Activated CD4-positive, alpha-beta memory T cell treated with anti-CD3 and anti-CD28 coated beads, Interleukin-2, amount 10 ng/mL, durations not matched to agents 7 days and 5 days (primary cell): Measurements from ENCODE around the gene FAM9B. TPM values are rescaled to one million over a fixed set of nuclear protein-coding genes. Genes with fewer than 3 reads are reported as not detected.

Experiments
- CTCF ChIA-PET: fragments of 350-600 bp; sonication (Branson Sonifier 250); formaldehyde crosslinking; loops from one replicate; lab custom pipeline; 2021; ENCODE audit warnings: antibody characterized with exemption, inconsistent platforms; lab: Charles Lee
- POLR2A ChIA-PET: fragments of 350-600 bp; sonication (Branson Sonifier 250); formaldehyde crosslinking; loops from one replicate; lab custom pipeline; 2021; ENCODE audit warnings: antibody characterized with exemption; lab: Charles Lee
- DNase-seq: peaks from one replicate; pipeline ENCODE4 v3.0.0-alpha.2; 2020
- H3K27ac Mint-ChIP-seq: one replicate; pipeline ENCODE4 v1.8.0; 2021; ENCODE audit warnings: mild to moderate bottlenecking, mixed read lengths
- H3K27me3 Mint-ChIP-seq: one replicate; pipeline ENCODE4 v1.8.0; 2021; ENCODE audit warnings: mixed read lengths
- H3K36me3 Mint-ChIP-seq: one replicate; pipeline ENCODE4 v1.8.0; 2021; ENCODE audit warnings: low read depth, mixed read lengths
- H3K4me1 Mint-ChIP-seq: one replicate; pipeline ENCODE4 v1.8.0; 2021; ENCODE audit warnings: mixed read lengths
- H3K4me3 Mint-ChIP-seq: one replicate; pipeline ENCODE4 v1.8.0; 2021; ENCODE audit warnings: mild to moderate bottlenecking, mixed read lengths
- H3K9me3 Mint-ChIP-seq: one replicate; pipeline ENCODE4 v1.8.0; 2021; ENCODE audit warnings: mixed read lengths
- total RNA-seq, 2 experiments: library from RNA; stranded (reverse); gene quantifications; one replicate each; pipeline ENCODE4 v1.2.3, GENCODE V29; 2021

Gene FAM9B
- total RNA-seq = not detected

- H3K4me1 Mint-ChIP-seq = peaks cover 5% of the 10 kb centered on the region
- peaks cover 3% of the 10 kb centered on the region for H3K9me3 Mint-ChIP-seq
- POLR2A ChIA-PET = no interaction called here
- H3K27me3 Mint-ChIP-seq = no peaks in the 10 kb centered on the region
- no peak for DNase-seq
- H3K27ac Mint-ChIP-seq = no peak within 1 kb of the TSS
- H3K36me3 Mint-ChIP-seq = no peaks in the 10 kb centered on the region
- CTCF ChIA-PET = no interaction called here
- H3K4me3 Mint-ChIP-seq = no peak within 1 kb of the TSS
These were observed at the start of gene FAM9B for GRCh38 chrX:9033989-9034388. FAM9B (minus strand) TSS chrX:9034127; CDS start chrX:9032986, 1,141 bp downstream.

- Mint-ChIP-seq H3K9me3 (no peaks in the 10 kb centered on the region), H3K27ac (no peak overlapping the region), H3K4me1 (no peaks in the 10 kb centered on the region), H3K4me3 (no peak overlapping the region), H3K36me3 (no peaks in the 10 kb centered on the region), H3K27me3 (peaks cover 2% of the 10 kb centered on the region)
- DNase-seq = no peak
- CTCF ChIA-PET = no interaction called here
- POLR2A ChIA-PET = no interaction called here
These were observed 47.3 kb upstream of the FAM9B start for GRCh38 chrX:9081271-9081670.

GRCh38 chrX:9074326-9074725, 40.4 kb upstream of the FAM9B start:
- H3K4me3 Mint-ChIP-seq = no peak overlapping the region
- H3K9me3 Mint-ChIP-seq = no peaks in the 10 kb centered on the region
- no peak overlapping the region for H3K27ac Mint-ChIP-seq
- H3K27me3 Mint-ChIP-seq = peaks cover 2% of the 10 kb centered on the region
- CTCF ChIA-PET = no interaction called here
- POLR2A ChIA-PET = no interaction called here
- H3K36me3 Mint-ChIP-seq = no peaks in the 10 kb centered on the region
- no peaks in the 10 kb centered on the region for H3K4me1 Mint-ChIP-seq
- no peak for DNase-seq

- ChIA-PET CTCF (no interaction called here), POLR2A (no interaction called here)
- H3K27me3 Mint-ChIP-seq = peaks cover 2% of the 10 kb centered on the region
- H3K9me3 Mint-ChIP-seq = no peaks in the 10 kb centered on the region
- H3K4me3 Mint-ChIP-seq = no peak overlapping the region
- no peaks in the 10 kb centered on the region for H3K36me3 Mint-ChIP-seq
- no peaks in the 10 kb centered on the region for H3K4me1 Mint-ChIP-seq
- H3K27ac Mint-ChIP-seq = no peak overlapping the region
- DNase-seq = no peak
These were observed 38.4 kb upstream of the FAM9B start for GRCh38 chrX:9072281-9072680.

GRCh38 chrX:9071031-9071650, 37.2 kb upstream of the FAM9B start:
- Mint-ChIP-seq H3K36me3 (no peaks in the 10 kb centered on the region), H3K27me3 (peaks cover 2% of the 10 kb centered on the region), H3K4me1 (no peaks in the 10 kb centered on the region), H3K9me3 (no peaks in the 10 kb centered on the region), H3K27ac (no peak overlapping the region), H3K4me3 (no peak overlapping the region)
- ChIA-PET POLR2A (no interaction called here), CTCF (no interaction called here)
- no peak for DNase-seq

- Mint-ChIP-seq H3K4me3 (no peak overlapping the region), H3K27me3 (peaks cover 2% of the 10 kb centered on the region), H3K27ac (no peak overlapping the region), H3K9me3 (no peaks in the 10 kb centered on the region), H3K4me1 (no peaks in the 10 kb centered on the region), H3K36me3 (no peaks in the 10 kb centered on the region)
- ChIA-PET POLR2A (no interaction called here), CTCF (no interaction called here)
- no peak for DNase-seq
These were observed 35.6 kb upstream of the FAM9B start for GRCh38 chrX:9069573-9069972.

GRCh38 chrX:9064694-9065093, 30.8 kb upstream of the FAM9B start:
- Mint-ChIP-seq H3K9me3 (no peaks in the 10 kb centered on the region), H3K27ac (no peak overlapping the region), H3K36me3 (no peaks in the 10 kb centered on the region), H3K4me1 (no peaks in the 10 kb centered on the region), H3K4me3 (no peak overlapping the region), H3K27me3 (no peaks in the 10 kb centered on the region)
- ChIA-PET POLR2A (no interaction called here), CTCF (interaction anchor here (0.6 kb wide), 1 partner anchor 321 kb away, joined by 4 read pairs; no protein-coding TSS in a partner anchor)
- DNase-seq = no peak

- no peaks in the 10 kb centered on the region for H3K9me3 Mint-ChIP-seq
- ChIA-PET CTCF (no interaction called here), POLR2A (no interaction called here)
- H3K4me1 Mint-ChIP-seq = no peaks in the 10 kb centered on the region
- no peak for DNase-seq
- H3K27ac Mint-ChIP-seq = no peak overlapping the region
- no peaks in the 10 kb centered on the region for H3K27me3 Mint-ChIP-seq
- H3K4me3 Mint-ChIP-seq = no peak overlapping the region
- H3K36me3 Mint-ChIP-seq = no peaks in the 10 kb centered on the region
These were observed 28.7 kb upstream of the FAM9B start for GRCh38 chrX:9062641-9063040.

- no peaks in the 10 kb centered on the region for H3K9me3 Mint-ChIP-seq
- H3K4me3 Mint-ChIP-seq = no peak overlapping the region
- peaks cover 4% of the 10 kb centered on the region for H3K4me1 Mint-ChIP-seq
- CTCF ChIA-PET = no interaction called here
- no peak for DNase-seq
- no peaks in the 10 kb centered on the region for H3K27me3 Mint-ChIP-seq
- POLR2A ChIA-PET = no interaction called here
- no peaks in the 10 kb centered on the region for H3K36me3 Mint-ChIP-seq
- no peak overlapping the region for H3K27ac Mint-ChIP-seq
These were observed 21.4 kb upstream of the FAM9B start for GRCh38 chrX:9055354-9055753.

- POLR2A ChIA-PET = no interaction called here
- Mint-ChIP-seq H3K27ac (no peak overlapping the region), H3K27me3 (no peaks in the 10 kb centered on the region), H3K4me1 (peaks cover 4% of the 10 kb centered on the region), H3K9me3 (no peaks in the 10 kb centered on the region), H3K36me3 (no peaks in the 10 kb centered on the region), H3K4me3 (no peak overlapping the region)
- CTCF ChIA-PET = no interaction called here
- DNase-seq = no peak
These were observed 18.2 kb upstream of the FAM9B start for GRCh38 chrX:9052081-9052480.

GRCh38 chrX:9050331-9050730, 16.4 kb upstream of the FAM9B start:
- H3K27ac Mint-ChIP-seq = no peak overlapping the region
- no peak overlapping the region for H3K4me3 Mint-ChIP-seq
- H3K27me3 Mint-ChIP-seq = no peaks in the 10 kb centered on the region
- H3K4me1 Mint-ChIP-seq = peaks cover 1% of the 10 kb centered on the region
- H3K36me3 Mint-ChIP-seq = no peaks in the 10 kb centered on the region
- H3K9me3 Mint-ChIP-seq = no peaks in the 10 kb centered on the region
- ChIA-PET CTCF (no interaction called here), POLR2A (no interaction called here)
- DNase-seq = no peak

GRCh38 chrX:9048801-9049200, 14.9 kb upstream of the FAM9B start:
- no peak for DNase-seq
- Mint-ChIP-seq H3K4me1 (no peaks in the 10 kb centered on the region), H3K27me3 (no peaks in the 10 kb centered on the region), H3K4me3 (no peak overlapping the region), H3K9me3 (no peaks in the 10 kb centered on the region), H3K27ac (no peak overlapping the region), H3K36me3 (no peaks in the 10 kb centered on the region)
- ChIA-PET POLR2A (no interaction called here), CTCF (no interaction called here)

- Mint-ChIP-seq H3K4me3 (no peak overlapping the region), H3K9me3 (peaks cover 3% of the 10 kb centered on the region), H3K4me1 (peaks cover 5% of the 10 kb centered on the region), H3K27me3 (no peaks in the 10 kb centered on the region), H3K27ac (no peak overlapping the region), H3K36me3 (no peaks in the 10 kb centered on the region)
- DNase-seq = no peak
- ChIA-PET POLR2A (no interaction called here), CTCF (no interaction called here)
These were observed 4.3 kb upstream of the FAM9B start for GRCh38 chrX:9038244-9038643.

- no peak for DNase-seq
- Mint-ChIP-seq H3K27ac (no peak overlapping the region), H3K4me3 (no peak overlapping the region)
These were observed 3.4 kb upstream of the FAM9B start for GRCh38 chrX:9037296-9037695.

More at GRCh38 chrX:9037296-9037695, 3.4 kb upstream of the FAM9B start:
- CTCF ChIA-PET = no interaction called here
- no peaks in the 10 kb centered on the region for H3K27me3 Mint-ChIP-seq
- POLR2A ChIA-PET = no interaction called here
- no peaks in the 10 kb centered on the region for H3K36me3 Mint-ChIP-seq
- H3K4me1 Mint-ChIP-seq = peaks cover 5% of the 10 kb centered on the region
- peaks cover 3% of the 10 kb centered on the region for H3K9me3 Mint-ChIP-seq
